Measurements from ENCODE around the gene CRYBB1.

Gene CRYBB1

GRCh38 chr22:26568207-26568706, 49.6 kb downstream of the CRYBB1 start:
- Histone ChIP-seq H3K4me3 (ENCODE audit: low read depth, low read length) (no peak overlapping the region), H3K9me3 (no peaks in the 10 kb centered on the region), H3K27me3 (no peaks in the 10 kb centered on the region), H3K4me1 (no peaks in the 10 kb centered on the region), H3K36me3 (no peaks in the 10 kb centered on the region)
- no peak for DNase-seq
- TF ChIP-seq CTCF (IDR thresholded peaks at IDR 0.05; ENCODE audit: low read depth, low read length), result no peak

- H3K4me1 ChIP-seq, result no peaks in the 10 kb centered on the region
- no peaks in the 10 kb centered on the region for H3K36me3 ChIP-seq
- no peaks in the 10 kb centered on the region for H3K27me3 ChIP-seq
- no peak for DNase-seq
- TF ChIP-seq CTCF (IDR thresholded peaks at IDR 0.05; ENCODE audit: low read depth, low read length), result no peak
- H3K4me3 ChIP-seq (ENCODE audit: low read depth, low read length), result no peak overlapping the region
- no peaks in the 10 kb centered on the region for H3K9me3 ChIP-seq
Measured at GRCh38 chr22:26567610-26568009, 50.2 kb downstream of the CRYBB1 start.

GRCh38 chr22:26566994-26567393, 50.8 kb downstream of the CRYBB1 start:
- no peaks in the 10 kb centered on the region for H3K9me3 ChIP-seq
- no peak overlapping the region for H3K4me3 ChIP-seq (ENCODE audit: low read depth, low read length)
- H3K36me3 ChIP-seq, result no peaks in the 10 kb centered on the region
- no peak for TF ChIP-seq CTCF (IDR thresholded peaks at IDR 0.05; ENCODE audit: low read depth, low read length)
- no peak for DNase-seq
- H3K27me3 ChIP-seq, result no peaks in the 10 kb centered on the region
- no peaks in the 10 kb centered on the region for H3K4me1 ChIP-seq

- Histone ChIP-seq H3K27me3 (no peaks in the 10 kb centered on the region), H3K4me3 (ENCODE audit: low read depth, low read length) (no peak overlapping the region), H3K36me3 (no peaks in the 10 kb centered on the region), H3K4me1 (no peaks in the 10 kb centered on the region), H3K9me3 (no peaks in the 10 kb centered on the region)
- no peak for TF ChIP-seq CTCF (IDR thresholded peaks at IDR 0.05; ENCODE audit: low read depth, low read length)
- DNase-seq, result no peak
Measured at GRCh38 chr22:26565889-26566288, 51.9 kb downstream of the CRYBB1 start.

GRCh38 chr22:26565181-26565580, 52.6 kb downstream of the CRYBB1 start:
- H3K27me3 ChIP-seq, result no peaks in the 10 kb centered on the region
- TF ChIP-seq CTCF (IDR thresholded peaks at IDR 0.05; ENCODE audit: low read depth, low read length), result no peak
- H3K36me3 ChIP-seq, result no peaks in the 10 kb centered on the region
- no peak for DNase-seq
- no peak overlapping the region for H3K4me3 ChIP-seq (ENCODE audit: low read depth, low read length)
- no peaks in the 10 kb centered on the region for H3K4me1 ChIP-seq
- H3K9me3 ChIP-seq, result no peaks in the 10 kb centered on the region

- no peaks in the 10 kb centered on the region for H3K36me3 ChIP-seq
- H3K4me3 ChIP-seq (ENCODE audit: low read depth, low read length), result no peak overlapping the region
- H3K4me1 ChIP-seq, result no peaks in the 10 kb centered on the region
- H3K27me3 ChIP-seq, result no peaks in the 10 kb centered on the region
- no peak for DNase-seq
- no peaks in the 10 kb centered on the region for H3K9me3 ChIP-seq
- no peak for TF ChIP-seq CTCF (IDR thresholded peaks at IDR 0.05; ENCODE audit: low read depth, low read length)
Measured at GRCh38 chr22:26564672-26565071, 53.2 kb downstream of the CRYBB1 start.

Data from BE2C (cell line).